Progenitor cell of endocrine pancreas (in vitro differentiated cells): Measurements from ENCODE around the gene GATA6. TPM values are rescaled to one million over a fixed set of nuclear protein-coding genes. Genes with fewer than 3 reads are reported as not detected.

ENCODE experiments used
- DNase-seq: peaks from one replicate; pipeline ENCODE4 v3.0.0; 2021; ENCODE audit warnings: low spot score; ENCODE audit not compliant: unreplicated experiment
- H3K27ac Mint-ChIP-seq: 2 replicates; pipeline ENCODE4 v1.8.0; 2021; ENCODE audit warnings: mild to moderate bottlenecking, moderate library complexity, mixed read lengths
- H3K27me3 Mint-ChIP-seq: 2 replicates; pipeline ENCODE4 v1.8.0; 2021; ENCODE audit warnings: mixed read lengths
- H3K36me3 Mint-ChIP-seq: 2 replicates; pipeline ENCODE4 v1.8.0; 2022; ENCODE audit warnings: mixed read lengths; ENCODE audit not compliant: insufficient read depth
- H3K4me1 Mint-ChIP-seq: 2 replicates; pipeline ENCODE4 v1.8.0; 2021; ENCODE audit warnings: low read depth, mixed read lengths
- H3K4me3 Mint-ChIP-seq: 2 replicates; pipeline ENCODE4 v1.8.0; 2021; ENCODE audit warnings: low read depth, mild to moderate bottlenecking, moderate library complexity, mixed read lengths
- H3K9me3 Mint-ChIP-seq: 2 replicates; pipeline ENCODE4 v1.8.0; 2021; ENCODE audit warnings: low read depth, mixed read lengths
- CTCF ChIP-seq: fragments of 200-600 bp; sonication (generic); IDR thresholded peaks from one replicate; pipeline ENCODE4 v1.5.0; 2021; ENCODE audit warnings: antibody characterized with exemption, mild to moderate bottlenecking; ENCODE audit not compliant: unreplicated experiment
- total RNA-seq: library from RNA; stranded (reverse); gene quantifications from 2 replicates; pipeline ENCODE4 v1.2.1, GENCODE V29; 2021

The GATA6 gene
- total RNA-seq, 1 donor from 2014 or later = 112 TPM

- no peak for TF ChIP-seq CTCF
- no peaks in the 10 kb centered on the region for H3K36me3 Mint-ChIP-seq
- peaks cover 3% of the 10 kb centered on the region for H3K4me1 Mint-ChIP-seq
- no peak overlapping the region for H3K4me3 Mint-ChIP-seq
- H3K27me3 Mint-ChIP-seq = peaks cover 7% of the 10 kb centered on the region
- DNase-seq = no peak
- H3K27ac Mint-ChIP-seq = no peak overlapping the region
- H3K9me3 Mint-ChIP-seq = peaks cover 3% of the 10 kb centered on the region
Measured at GRCh38 chr18:22221350-22221749, 52.0 kb downstream of the GATA6 start.

DNA sequence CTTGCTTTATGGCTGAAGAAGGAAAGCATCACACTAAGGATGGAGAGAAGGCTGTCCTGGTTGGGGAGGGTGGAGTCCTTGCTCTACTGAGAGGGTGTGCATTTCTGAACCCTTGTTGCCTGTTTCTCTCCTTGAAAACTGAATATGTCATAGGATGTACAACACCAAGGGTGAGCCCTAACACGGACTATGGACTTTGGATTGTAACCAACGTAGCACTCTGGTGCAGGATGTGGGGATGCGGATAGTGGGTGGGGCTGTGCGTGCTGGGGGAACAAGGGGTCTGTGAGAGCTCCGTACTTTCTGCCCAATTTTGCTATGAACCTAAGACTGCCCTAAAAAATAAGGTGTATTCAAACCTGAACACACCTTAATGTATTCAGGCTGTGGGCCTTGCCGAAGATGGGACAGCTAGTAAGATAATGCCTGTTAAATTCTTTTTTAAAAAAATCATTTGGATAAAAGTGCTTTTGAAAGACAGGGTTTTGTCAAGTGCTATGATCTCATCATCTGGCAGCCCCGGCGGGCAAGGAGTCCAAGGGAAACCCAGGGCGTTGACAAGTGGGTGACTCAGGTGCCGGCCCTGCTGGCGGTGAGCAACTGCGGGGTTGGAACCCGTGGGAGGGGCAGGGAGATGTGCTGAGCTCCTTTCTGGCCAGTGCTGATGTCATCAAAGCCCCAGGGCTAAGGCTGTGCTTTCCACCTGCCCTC, 54.0 kb downstream of the GATA6 start:
- no peak for TF ChIP-seq CTCF
- Mint-ChIP-seq H3K4me1 (no peaks in the 10 kb centered on the region), H3K9me3 (peaks cover 3% of the 10 kb centered on the region), H3K4me3 (no peak overlapping the region), H3K36me3 (no peaks in the 10 kb centered on the region), H3K27me3 (peaks cover 6% of the 10 kb centered on the region), H3K27ac (no peak overlapping the region)
- DNase-seq = no peak

- peaks cover 3% of the 10 kb centered on the region for H3K9me3 Mint-ChIP-seq
- no peak for TF ChIP-seq CTCF
- H3K4me1 Mint-ChIP-seq = no peaks in the 10 kb centered on the region
- no peak overlapping the region for H3K4me3 Mint-ChIP-seq
- H3K36me3 Mint-ChIP-seq = no peaks in the 10 kb centered on the region
- peaks cover 2% of the 10 kb centered on the region for H3K27me3 Mint-ChIP-seq
- H3K27ac Mint-ChIP-seq = no peak overlapping the region
- DNase-seq = no peak
Measured at GRCh38 chr18:22223965-22224322, 54.6 kb downstream of the GATA6 start.

DNA sequence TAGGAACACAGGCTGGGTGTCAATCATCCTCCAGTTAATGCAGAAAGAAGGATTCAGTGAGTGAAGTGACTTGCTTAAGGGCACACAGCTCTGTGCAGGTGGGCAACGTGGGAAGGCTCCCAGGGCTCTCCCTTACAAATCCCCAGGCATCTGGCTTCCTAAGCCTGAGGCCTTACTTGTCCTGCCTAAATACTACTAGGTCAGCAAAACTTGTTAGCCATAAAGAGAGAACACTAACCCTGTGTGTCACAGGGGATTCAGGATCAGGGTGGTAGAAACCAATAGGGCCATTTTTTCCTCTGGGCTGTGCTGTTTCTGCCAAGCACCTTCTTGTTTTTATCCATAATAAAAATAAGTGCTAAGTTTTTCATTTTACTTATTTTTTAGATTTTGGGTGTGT, 55.0 kb downstream of the GATA6 start:
- Mint-ChIP-seq H3K9me3 (peaks cover 3% of the 10 kb centered on the region), H3K36me3 (no peaks in the 10 kb centered on the region), H3K4me3 (no peak overlapping the region)

DNA sequence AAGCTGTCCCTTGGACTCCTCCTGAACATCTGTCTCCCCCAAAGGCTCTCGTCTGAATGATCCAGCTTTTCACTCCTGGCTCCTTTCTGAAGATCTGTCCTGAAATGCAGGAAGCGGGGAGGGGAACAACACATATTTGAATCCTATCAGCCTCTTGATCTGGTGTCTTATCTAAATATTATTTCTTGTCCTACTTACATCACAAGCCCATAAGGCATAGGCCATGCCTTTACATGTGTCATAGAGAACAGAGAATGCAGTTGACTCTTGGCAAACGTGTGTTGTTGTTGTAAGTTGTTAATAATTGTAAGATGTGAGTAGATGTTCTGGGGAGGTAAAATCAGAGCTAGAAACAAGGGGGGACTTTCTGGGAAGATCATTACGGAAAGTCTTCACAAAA, 57.4 kb downstream of the GATA6 start:
- Mint-ChIP-seq H3K4me3 (no peak overlapping the region), H3K4me1 (peaks cover 3% of the 10 kb centered on the region), H3K27me3 (peaks cover 2% of the 10 kb centered on the region), H3K9me3 (no peaks in the 10 kb centered on the region), H3K27ac (no peak overlapping the region), H3K36me3 (no peaks in the 10 kb centered on the region)
- TF ChIP-seq CTCF = no peak
- DNase-seq = no peak

More for the DNA sequence above, 55.0 kb downstream of the GATA6 start:
- Mint-ChIP-seq H3K27me3 (peaks cover 2% of the 10 kb centered on the region), H3K4me1 (peaks cover 2% of the 10 kb centered on the region), H3K27ac (no peak overlapping the region)
- no peak for TF ChIP-seq CTCF
- DNase-seq = no peak
